Spinal cord (tissue), 10 donors: ENCODE data around the gene VGLL4. TPM values are rescaled to one million over a fixed set of nuclear protein-coding genes. Genes with fewer than 3 reads are reported as not detected.

ENCODE experiments used
- DNase-seq, 6 donors: peaks; one replicate each; pipeline versions ENCODE4 v3.0.0 to v3.0.0-alpha.2; 2013 to 2015; ENCODE audit warnings: low spot score in 6 of 6, low read depth in 4 of 6
- H3K27ac ChIP-seq: one replicate; pipeline ENCODE4 v1.5.1; 2013; ENCODE audit warnings: low read depth, low read length, control low read depth
- H3K27me3 ChIP-seq: one replicate; pipeline ENCODE4 v1.6.1; 2013; ENCODE audit warnings: low read length; ENCODE audit not compliant: control insufficient read depth, insufficient read depth
- H3K36me3 ChIP-seq: one replicate; pipeline ENCODE4 v1.6.1; 2013; ENCODE audit warnings: low read length; ENCODE audit not compliant: control insufficient read depth, insufficient read depth
- H3K4me1 ChIP-seq: one replicate; pipeline ENCODE4 v1.6.1; 2013; ENCODE audit warnings: low read length; ENCODE audit not compliant: control insufficient read depth, insufficient read depth
- H3K4me3 ChIP-seq: one replicate; pipeline ENCODE4 v1.5.1; 2013; ENCODE audit warnings: low read depth, low read length, control low read depth
- H3K9me3 ChIP-seq: one replicate; pipeline ENCODE4 v1.6.1; 2013; ENCODE audit warnings: low read length; ENCODE audit not compliant: control insufficient read depth, insufficient read depth
- WGBS: methylation state at CpG from one replicate; pipeline ENCODE4 v1.1.5; 2013; ENCODE audit warnings: missing lambda C conversion rate; ENCODE audit not compliant: insufficient coverage; 5-methylcytosine and 5-hydroxymethylcytosine counted together
- polyA plus RNA-seq, 2 donors: library from polyadenylated mRNA; unstranded; fragments of 120-200 nt; gene quantifications; one replicate each; pipeline ENCODE4 v1.2.1, GENCODE V29; 2013; ENCODE audit not compliant: insufficient read length in 2 of 2
- total RNA-seq, 2 donors: library from RNA; depleted of rRNA in 1 of 2; stranded (reverse); fragments of 120-200 nt in 1 of 2; fragments of >200 nt in 1 of 2; gene quantifications; one replicate each; pipeline versions ENCODE4 v1.2.3 to v1.2.4, GENCODE V29; 2013 to 2014
- donor health status: healthy.

The VGLL4 gene
- total and polyA plus RNA-seq, 4 donors: 87.8 to 174 (median 94.8) TPM

DNA sequence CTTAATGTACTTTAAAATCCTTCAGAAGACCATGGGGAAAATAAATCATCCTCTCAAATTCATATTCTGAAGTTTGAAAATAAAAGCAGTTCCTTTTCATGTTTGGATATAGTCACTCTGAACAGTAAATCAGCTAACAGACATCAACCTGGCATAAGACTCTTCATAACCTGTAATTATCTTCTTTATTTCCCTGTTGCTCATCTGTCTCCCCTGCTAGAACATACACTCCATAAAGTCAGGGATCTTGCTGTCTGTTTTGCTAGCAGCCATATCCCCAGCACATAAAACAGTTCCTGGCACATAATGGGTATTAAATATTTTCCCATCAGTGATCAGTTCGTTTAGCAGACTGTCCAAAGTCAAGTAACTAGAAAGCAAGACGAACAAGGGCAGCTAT is 11.2 kb downstream of the VGLL4 start:
- Histone ChIP-seq H3K27me3 (no peaks in the 10 kb centered on the region), H3K4me3 (no peak overlapping the region), H3K9me3 (no peaks in the 10 kb centered on the region), H3K36me3 (no peaks in the 10 kb centered on the region), H3K27ac (peak overlapping the region; percentile 72), H3K4me1 (peaks cover 27% of the 10 kb centered on the region)
- 21% methylated on average over 2 of the region's 2 CpGs for WGBS
- peak in 1 of 6 donors; percentile 58 for DNase-seq

DNA sequence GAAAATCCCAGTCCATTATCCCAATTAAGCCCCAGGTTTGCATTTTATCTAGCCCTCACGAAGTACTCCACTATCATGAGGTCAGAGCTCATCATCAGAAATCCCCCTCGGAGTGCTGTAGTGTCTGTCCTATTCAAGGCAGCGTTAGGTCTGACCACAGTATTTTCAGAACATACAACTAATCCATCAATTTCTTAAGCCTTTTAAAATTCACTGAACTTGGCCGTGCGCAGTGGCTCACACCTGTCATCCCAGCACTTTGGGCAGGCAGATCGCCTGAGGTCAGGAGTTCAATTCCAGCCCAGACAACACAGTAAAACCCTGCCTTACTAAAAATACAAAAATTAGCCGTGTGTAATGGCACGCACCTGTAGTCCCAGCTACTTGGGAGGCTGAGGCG is 11.9 kb downstream of the VGLL4 start:
- Histone ChIP-seq H3K4me1 (peaks cover 27% of the 10 kb centered on the region), H3K4me3 (no peak overlapping the region), H3K9me3 (no peaks in the 10 kb centered on the region), H3K27ac (peak overlapping the region; percentile 38), H3K36me3 (no peaks in the 10 kb centered on the region), H3K27me3 (no peaks in the 10 kb centered on the region)
- no peak for DNase-seq
- WGBS: 43% methylated on average over 8 of the region's 9 CpGs

DNA sequence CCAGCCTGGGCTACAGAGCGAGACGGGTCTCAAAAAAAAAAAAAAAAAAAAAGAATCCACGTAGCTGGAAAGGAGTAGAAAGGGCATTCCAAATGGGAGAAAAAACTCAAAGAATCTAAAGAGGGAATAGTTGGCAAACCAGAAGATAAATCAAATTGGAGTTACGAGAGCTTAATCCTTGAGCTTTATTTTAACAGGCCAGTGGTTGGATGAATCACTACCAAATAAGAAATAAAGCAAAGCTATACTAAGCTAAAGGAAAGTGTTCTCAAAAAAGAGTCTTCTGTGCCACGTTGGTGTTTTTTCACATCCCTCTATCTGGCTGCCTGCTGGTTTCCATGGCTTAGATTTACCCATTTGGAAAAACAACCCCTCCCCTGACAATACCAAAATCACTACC is 14.0 kb downstream of the VGLL4 start:
- Histone ChIP-seq H3K27ac (no peak overlapping the region), H3K27me3 (no peaks in the 10 kb centered on the region), H3K9me3 (no peaks in the 10 kb centered on the region), H3K36me3 (no peaks in the 10 kb centered on the region), H3K4me1 (peaks cover 24% of the 10 kb centered on the region), H3K4me3 (no peak overlapping the region)
- 20% methylated on average over 2 of the region's 5 CpGs for WGBS
- DNase-seq: no peak

DNA sequence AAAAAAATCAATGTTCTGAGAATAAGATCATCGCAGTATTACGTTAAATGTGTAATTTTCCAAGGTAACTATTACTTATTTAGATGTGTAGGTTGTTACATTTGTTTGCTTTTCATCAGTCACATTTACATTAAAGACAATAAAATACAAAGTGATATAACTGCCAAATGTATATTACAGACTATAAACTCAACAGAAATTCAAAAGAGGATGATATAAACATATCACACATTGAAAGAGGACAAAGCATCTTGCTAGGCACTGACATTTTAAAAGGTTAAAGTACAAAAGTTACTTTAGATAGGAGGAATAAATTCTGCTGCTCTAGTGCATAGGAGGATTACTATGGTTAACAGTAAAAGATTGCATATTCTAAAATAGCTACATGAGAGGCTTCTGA is 16.1 kb downstream of the VGLL4 start:
- no peaks in the 10 kb centered on the region for H3K27me3 ChIP-seq
- WGBS: no CpG with 5 or more reads among the region's 2 CpGs
- no peak overlapping the region for H3K27ac ChIP-seq
- H3K9me3 ChIP-seq: no peaks in the 10 kb centered on the region
- peaks cover 9% of the 10 kb centered on the region for H3K4me1 ChIP-seq
- no peaks in the 10 kb centered on the region for H3K36me3 ChIP-seq
- H3K4me3 ChIP-seq: no peak overlapping the region
- no peak for DNase-seq

- no CpG with 5 or more reads among the region's 2 CpGs for WGBS
- H3K4me3 ChIP-seq: no peak overlapping the region
- no peaks in the 10 kb centered on the region for H3K27me3 ChIP-seq
- H3K27ac ChIP-seq: no peak overlapping the region
- H3K9me3 ChIP-seq: no peaks in the 10 kb centered on the region
- DNase-seq: no peak
- H3K36me3 ChIP-seq: no peaks in the 10 kb centered on the region
- H3K4me1 ChIP-seq: peaks cover 4% of the 10 kb centered on the region
Observed at GRCh38 chr3:11626084-11626463, 17.6 kb downstream of the VGLL4 start.

GRCh38 chr3:11625376-11626083 is 18.2 kb downstream of the VGLL4 start:
- DNase-seq: no peak
- Histone ChIP-seq H3K9me3 (no peaks in the 10 kb centered on the region), H3K4me1 (peaks cover 7% of the 10 kb centered on the region), H3K27me3 (no peaks in the 10 kb centered on the region), H3K36me3 (peaks cover under 1% of the 10 kb centered on the region), H3K27ac (no peak overlapping the region), H3K4me3 (no peak overlapping the region)
- no CpG with 5 or more reads among the region's 5 CpGs for WGBS

- no peaks in the 10 kb centered on the region for H3K9me3 ChIP-seq
- H3K4me1 ChIP-seq: peaks cover 10% of the 10 kb centered on the region
- H3K27me3 ChIP-seq: no peaks in the 10 kb centered on the region
- peaks cover 4% of the 10 kb centered on the region for H3K36me3 ChIP-seq
- WGBS: no CpG with 5 or more reads among the region's 7 CpGs
- no peak overlapping the region for H3K4me3 ChIP-seq
- no peak for DNase-seq
- H3K27ac ChIP-seq: no peak overlapping the region
Observed at GRCh38 chr3:11624704-11625375, 18.9 kb downstream of the VGLL4 start.

- no peak for DNase-seq
- no peaks in the 10 kb centered on the region for H3K9me3 ChIP-seq
- 84% methylated on average over 7 of the region's 8 CpGs for WGBS
Observed at GRCh38 chr3:11624161-11624560, 19.6 kb downstream of the VGLL4 start.

DNA sequence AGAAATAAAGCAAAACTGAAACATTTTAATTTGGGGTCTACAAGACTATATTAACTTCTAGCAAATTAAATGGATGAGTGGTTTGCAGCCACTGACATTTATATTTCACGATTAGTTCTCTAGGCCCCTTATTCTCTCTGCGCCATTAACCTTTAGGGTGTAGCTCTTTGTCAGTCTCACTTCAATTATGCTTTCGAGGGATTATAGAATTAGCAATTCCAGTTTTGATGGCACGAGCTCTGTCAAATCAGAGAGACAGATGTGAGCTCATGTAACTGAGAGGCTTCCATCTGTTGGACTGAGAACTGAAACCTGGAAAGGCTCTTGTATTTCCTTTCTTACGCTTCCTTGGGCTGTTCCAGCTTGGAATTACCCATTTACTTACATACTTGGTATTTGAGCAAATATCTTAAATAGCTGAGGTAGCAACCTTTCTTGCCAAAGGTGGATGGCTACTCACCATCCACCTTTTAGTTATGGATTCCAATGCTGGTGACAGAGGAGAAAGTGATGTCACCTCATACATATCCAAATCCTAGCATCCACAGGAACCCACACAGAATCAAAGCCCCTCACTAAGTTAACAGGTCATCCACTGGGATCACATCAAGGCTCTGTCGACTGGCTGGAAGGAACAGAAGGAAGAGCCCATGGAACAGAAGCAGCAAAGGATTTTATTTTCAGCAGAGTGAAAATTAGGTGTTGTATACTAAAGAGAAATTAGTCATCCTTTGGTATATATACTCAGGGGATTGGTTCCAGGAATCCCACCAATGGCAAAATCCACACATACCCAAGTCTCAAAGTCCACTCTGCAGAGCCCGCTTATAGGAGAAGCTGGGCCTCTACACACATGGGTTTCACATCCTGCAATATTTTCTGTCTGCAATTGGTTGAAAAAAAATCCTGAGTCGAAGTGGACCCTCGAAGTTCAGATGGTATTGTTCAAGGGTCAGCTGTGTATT is 20.8 kb downstream of the VGLL4 start:
- Histone ChIP-seq H3K9me3 (no peaks in the 10 kb centered on the region), H3K4me3 (no peak overlapping the region), H3K27me3 (no peaks in the 10 kb centered on the region), H3K36me3 (peaks cover 4% of the 10 kb centered on the region), H3K27ac (no peak overlapping the region), H3K4me1 (peaks cover 17% of the 10 kb centered on the region)
- WGBS: 59% methylated on average over 3 of the region's 9 CpGs
- DNase-seq: peak in 2 of 6 donors; percentile 26 to 87

More at GRCh38 chr3:11624161-11624560, 19.6 kb downstream of the VGLL4 start:
- no peak overlapping the region for H3K4me3 ChIP-seq
- no peak overlapping the region for H3K27ac ChIP-seq
- peaks cover 4% of the 10 kb centered on the region for H3K36me3 ChIP-seq
- H3K27me3 ChIP-seq: no peaks in the 10 kb centered on the region
- H3K4me1 ChIP-seq: peaks cover 14% of the 10 kb centered on the region
